B cell (primary cell): Measurements from ENCODE around the gene CD200R1L. TPM values are rescaled to one million over a fixed set of nuclear protein-coding genes. Genes with fewer than 3 reads are reported as not detected.

Experiments used
- ATAC-seq: fragments of 200-7000 bp; cut with Tn5 transposase; one replicate; pipeline ENCODE4 v1.10.0; 2021; ENCODE audit warnings: low read depth, mild to moderate bottlenecking, moderate number of reproducible peaks, moderate library complexity
- CTCF ChIA-PET: fragments of 350-600 bp; sonication (Branson Sonifier 250); formaldehyde crosslinking; loops from one replicate; lab custom pipeline; 2021; ENCODE audit warnings: antibody characterized with exemption, inconsistent platforms; lab: Charles Lee
- POLR2A ChIA-PET: fragments of 350-600 bp; sonication (Branson Sonifier 250); formaldehyde crosslinking; loops from one replicate; lab custom pipeline; 2021; ENCODE audit warnings: antibody characterized with exemption; lab: Charles Lee
- DNase-seq: peaks from one replicate; pipeline ENCODE4 v3.0.0; 2013
- H2AFZ ChIP-seq: 2 replicates; pipeline ENCODE4 v1.6.1; 2012; ENCODE audit warnings: mild to moderate bottlenecking, low read depth, low read length; ENCODE audit not compliant: insufficient read depth, poor library complexity, severe bottlenecking
- H3K27ac ChIP-seq, 2 donors: 1 replicate in 1 of 2; 2 replicates in 1 of 2; pipeline ENCODE4 v1.5.1; 2012 to 2013; ENCODE audit warnings: low read length in 2 of 2, mild to moderate bottlenecking in 2 of 2, moderate library complexity in 1 of 2
- H3K27me3 ChIP-seq, 4 experiments: fragments of 200-600 bp in 1 of 4; sonication (generic) in 1 of 4; replicated peaks in 1 of 4; 1 replicate in 2 of 4; 2 replicates in 2 of 4; pipeline versions ENCODE4 v1.6.1 to v1.7.0; 2013 to 2016; ENCODE audit warnings: low read length in 3 of 4, mild to moderate bottlenecking in 2 of 4, mixed read lengths in 1 of 4, moderate library complexity in 1 of 4; ENCODE audit not compliant: insufficient read depth in 4 of 4, control insufficient read depth in 3 of 4; ENCODE audit errors: control extremely low read depth in 1 of 4
- H3K36me3 ChIP-seq, 2 experiments: replicated peaks in 1 of 2; 1 replicate in 1 of 2; 2 replicates in 1 of 2; pipeline versions ENCODE4 v1.6.1 to v1.7.1; 2013; ENCODE audit warnings: low read length in 1 of 2; ENCODE audit not compliant: insufficient read depth in 2 of 2, control insufficient read depth in 1 of 2; ENCODE audit errors: control extremely low read depth in 1 of 2, extremely low read depth in 1 of 2
- H3K4me1 ChIP-seq, 2 donors: fragments of 200-600 bp in 1 of 2; sonication (generic) in 1 of 2; 1 replicate in 1 of 2; 2 replicates in 1 of 2; pipeline versions ENCODE4 v1.5.1 to v1.6.1; 2013 to 2017; ENCODE audit warnings: low read length in 2 of 2; ENCODE audit not compliant: control insufficient read depth in 2 of 2, insufficient read depth in 2 of 2
- H3K4me2 ChIP-seq: replicated peaks from 2 replicates; pipeline ENCODE3; 2012; ENCODE audit warnings: mild to moderate bottlenecking, low read depth, low read length; ENCODE audit not compliant: poor library complexity, severe bottlenecking
- H3K4me3 ChIP-seq, 5 experiments: fragments of 200-600 bp in 1 of 5; sonication (generic) in 1 of 5; 1 replicate in 3 of 5; 2 replicates in 2 of 5; pipeline versions ENCODE4 v1.5.1 to v1.7.0; 2011 to 2016; ENCODE audit warnings: low read length in 4 of 5, mild to moderate bottlenecking in 4 of 5, low read depth in 2 of 5, control low read depth in 1 of 5, moderate library complexity in 1 of 5; ENCODE audit not compliant: insufficient read depth in 1 of 5; ENCODE audit errors: control extremely low read depth in 1 of 5, extremely low read depth in 1 of 5
- H3K79me2 ChIP-seq: fragments of 200-600 bp; sonication (generic); one replicate; pipeline ENCODE4 v1.6.0; 2016; ENCODE audit warnings: low read length; ENCODE audit not compliant: control insufficient read depth, insufficient read depth
- H3K9ac ChIP-seq: fragments of 200-600 bp; sonication (generic); 2 replicates; pipeline ENCODE4 v1.6.1; 2017; ENCODE audit warnings: mild to moderate bottlenecking, low read length, moderate library complexity
- H3K9me3 ChIP-seq, 3 donors: one replicate each; pipeline versions ENCODE4 v1.6.1 to v1.7.1; 2013; ENCODE audit warnings: low read length in 2 of 3; ENCODE audit not compliant: control insufficient read depth in 2 of 3, insufficient read depth in 1 of 3; ENCODE audit errors: control extremely low read depth in 1 of 3
- H4K20me1 ChIP-seq: 2 replicates; pipeline ENCODE4 v1.6.0; 2012; ENCODE audit warnings: mild to moderate bottlenecking, low read length; ENCODE audit not compliant: insufficient read depth, control insufficient read depth, poor library complexity, severe bottlenecking
- H3K27ac Mint-ChIP-seq: one replicate; pipeline ENCODE4 v1.8.0; 2021; ENCODE audit warnings: mixed read lengths
- H3K27me3 Mint-ChIP-seq: one replicate; pipeline ENCODE4 v1.8.0; 2021; ENCODE audit warnings: mixed read lengths
- H3K4me1 Mint-ChIP-seq: one replicate; pipeline ENCODE4 v1.8.0; 2021; ENCODE audit warnings: mixed read lengths
- H3K4me3 Mint-ChIP-seq: one replicate; pipeline ENCODE4 v1.8.0; 2021; ENCODE audit warnings: mixed read lengths
- H3K9me3 Mint-ChIP-seq: one replicate; pipeline ENCODE4 v1.8.0; 2022; ENCODE audit warnings: mixed read lengths; ENCODE audit not compliant: insufficient read depth
- CTCF ChIP-seq: fragments of 200-600 bp; IDR thresholded peaks from one replicate; pipeline ENCODE4 v1.8.0; 2022; ENCODE audit warnings: antibody characterized with exemption, mild to moderate bottlenecking
- EZH2 ChIP-seq: IDR thresholded peaks from 2 replicates; pipeline ENCODE4 v1.6.1; 2012; ENCODE audit warnings: borderline replicate concordance, low read depth, mild to moderate bottlenecking, moderate library complexity, low read length; ENCODE audit not compliant: insufficient read depth, poor library complexity, severe bottlenecking
- WGBS: methylation state at CpG from one replicate; pipeline ENCODE4 v1.1.5; 2013; ENCODE audit warnings: missing lambda C conversion rate; ENCODE audit not compliant: insufficient coverage; 5-methylcytosine and 5-hydroxymethylcytosine counted together
- intact Hi-C: fragments of 100-400 bp; cut with micrococcal nuclease; formaldehyde crosslinking; loops from one replicate; pipeline ENCODE4 v1.10.0; 2022
- polyA plus RNA-seq: library from polyadenylated mRNA; depleted of rRNA; stranded (reverse); fragments of >200 nt; gene quantifications from 2 replicates; pipeline ENCODE4 v1.2.3, GENCODE V29; 2012
- total RNA-seq, 2 donors: library from RNA; stranded (reverse); fragments of 120-200 nt in 1 of 2; gene quantifications; 1 replicate in 1 of 2; 2 replicates in 1 of 2; pipeline versions ENCODE4 v1.2.3 to v1.2.4, GENCODE V29; 2013 to 2022

Gene CD200R1L
- total and polyA plus RNA-seq, 2 donors (not counting 1 experiment from before 2014, with no cell fraction given): not detected

GRCh38 chr3:112767177-112767576 is 79.5 kb downstream of the CD200R1L start:
- DNase-seq (peak; percentile 62), ATAC-seq (peak; percentile 85)
- no peaks in the 10 kb centered on the region for H3K9me3 ChIP-seq
- H4K20me1 ChIP-seq: no peaks in the 10 kb centered on the region
- TF ChIP-seq EZH2 (no peak), CTCF (no peak)
- peak overlapping the region; percentile 49 for H3K4me2 ChIP-seq
- CTCF ChIA-PET: no interaction called here
- H3K9me3 Mint-ChIP-seq: peaks cover 2% of the 10 kb centered on the region
- H2AFZ ChIP-seq: peak overlapping the region; percentile 26
- H3K36me3 ChIP-seq: no peaks in the 10 kb centered on the region
- H3K4me3 Mint-ChIP-seq: peak overlapping the region; percentile 38
- H3K79me2 ChIP-seq: no peaks in the 10 kb centered on the region
- WGBS: no CpG with 5 or more reads among the region's 2 CpGs
- POLR2A ChIA-PET: no interaction called here
- no peak overlapping the region for H3K9ac ChIP-seq
- peak overlapping the region; percentile 5 to 42 for H3K27ac ChIP-seq
- no peak overlapping the region for H3K4me3 ChIP-seq
- peaks cover 31% of the 10 kb centered on the region for H3K4me1 Mint-ChIP-seq
- peak overlapping the region; percentile 50 for H3K27ac Mint-ChIP-seq
- H3K4me1 ChIP-seq: peaks cover 14 to 24% of the 10 kb centered on the region in 2 donors
- intact Hi-C loops: no loop called here
- no peaks in the 10 kb centered on the region for H3K27me3 ChIP-seq
- H3K27me3 Mint-ChIP-seq: no peaks in the 10 kb centered on the region

Other genes starting within 250 kb of the CD200R1L start
- gene CCDC80, start 205.7 kb downstream of the CD200R1L start, total RNA-seq: not detected in 2 replicates
- under 0.01 TPM in 1 of 2 replicates, not detected in the other for gene CCDC80, start 205.7 kb downstream of the CD200R1L start, polyA plus RNA-seq
- gene CD200R1, start 128.2 kb upstream of the CD200R1L start, total RNA-seq: 3.6 and 4.4 TPM in 2 replicates
- gene CD200R1, start 128.2 kb upstream of the CD200R1L start, polyA plus RNA-seq: 0.71 and 3.7 TPM in 2 replicates
- gene GTPBP8, start 144.1 kb upstream of the CD200R1L start, total RNA-seq: 23.4 and 23.5 TPM in 2 replicates
- 10.2 and 20.5 TPM in 2 replicates for gene GTPBP8, start 144.1 kb upstream of the CD200R1L start, polyA plus RNA-seq